DLD1 (cell line): ENCODE data around the gene LIMK1.

ENCODE experiments used
- in situ Hi-C: cut with HindIII; loops from 2 replicates; pipeline ENCODE4 v1.10.0; 2017; ENCODE audit warnings: low sequenced_read_pairs

The LIMK1 gene

GRCh38 chr7:74053589-74054186, 29.9 kb upstream of the LIMK1 start:
- in situ Hi-C loops, result no loop called here

DNA sequence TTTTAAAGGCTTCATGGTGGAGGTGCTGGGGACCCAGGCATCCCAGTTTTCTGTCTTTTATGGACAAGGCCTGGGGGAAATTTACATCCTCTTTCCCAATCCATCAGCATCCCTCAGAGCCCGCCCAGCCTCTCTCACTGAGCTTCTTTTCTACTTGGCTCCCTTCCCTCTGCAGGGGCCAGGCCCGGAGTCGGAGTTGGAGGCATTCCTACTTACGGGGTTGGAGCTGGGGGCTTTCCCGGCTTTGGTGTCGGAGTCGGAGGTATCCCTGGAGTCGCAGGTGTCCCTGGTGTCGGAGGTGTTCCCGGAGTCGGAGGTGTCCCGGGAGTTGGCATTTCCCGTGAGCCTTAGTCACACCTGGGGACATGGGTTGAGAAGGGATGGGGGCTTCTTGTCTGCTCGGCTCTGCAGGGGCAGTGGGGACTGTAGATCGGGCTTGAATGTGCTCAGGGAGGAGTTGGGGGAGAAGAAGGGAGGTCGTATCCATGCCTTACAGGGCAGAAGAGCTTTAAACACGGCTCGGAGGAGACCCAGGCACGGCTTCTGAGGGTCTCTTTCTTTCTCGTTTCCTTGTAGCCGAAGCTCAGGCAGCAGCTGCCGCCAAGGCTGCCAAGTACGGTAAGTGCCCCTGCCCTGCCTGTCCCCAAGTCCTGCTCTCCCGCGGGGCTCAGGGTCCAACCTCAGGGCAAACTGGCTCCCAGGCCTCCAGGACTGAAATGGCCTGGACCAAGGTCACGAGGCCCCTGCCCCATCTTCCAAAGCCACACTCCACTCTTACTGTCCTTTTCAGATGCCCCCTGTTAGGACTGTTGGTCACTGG, 27.3 kb upstream of the LIMK1 start:
- in situ Hi-C loops, result no loop called here

DNA sequence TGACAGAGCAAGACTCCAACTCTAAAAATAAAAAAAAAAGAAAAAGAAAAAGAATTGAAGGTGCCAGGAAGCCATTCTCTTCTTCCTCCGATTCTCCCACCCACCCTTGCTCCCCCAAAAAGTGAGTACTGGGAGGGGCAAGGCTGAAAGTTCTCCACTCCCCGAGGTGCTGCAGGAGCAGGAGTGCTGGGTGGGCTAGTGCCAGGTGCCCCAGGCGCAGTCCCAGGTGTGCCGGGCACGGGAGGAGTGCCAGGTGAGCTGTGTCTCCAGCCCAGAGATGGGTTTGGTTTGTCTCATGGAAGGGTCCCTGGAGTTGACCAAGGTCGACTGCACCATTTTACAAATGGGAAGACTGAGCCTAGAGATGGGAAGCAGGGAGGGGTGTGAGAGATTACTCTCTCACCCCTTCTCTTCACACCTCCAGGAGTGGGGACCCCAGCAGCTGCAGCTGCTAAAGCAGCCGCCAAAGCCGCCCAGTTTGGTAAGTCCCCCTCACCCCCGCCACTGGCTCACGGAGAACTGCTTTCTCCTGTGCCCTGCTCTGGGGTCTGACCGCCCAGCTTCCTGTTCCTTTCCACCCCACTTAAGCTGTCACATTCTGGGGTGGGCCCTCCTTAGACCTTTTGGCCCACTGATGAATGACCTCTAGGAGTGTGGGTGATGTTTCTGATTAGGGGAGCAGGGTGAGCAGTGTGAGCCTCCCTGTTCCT, 26.2 kb upstream of the LIMK1 start:
- in situ Hi-C loops, result no loop called here

DNA sequence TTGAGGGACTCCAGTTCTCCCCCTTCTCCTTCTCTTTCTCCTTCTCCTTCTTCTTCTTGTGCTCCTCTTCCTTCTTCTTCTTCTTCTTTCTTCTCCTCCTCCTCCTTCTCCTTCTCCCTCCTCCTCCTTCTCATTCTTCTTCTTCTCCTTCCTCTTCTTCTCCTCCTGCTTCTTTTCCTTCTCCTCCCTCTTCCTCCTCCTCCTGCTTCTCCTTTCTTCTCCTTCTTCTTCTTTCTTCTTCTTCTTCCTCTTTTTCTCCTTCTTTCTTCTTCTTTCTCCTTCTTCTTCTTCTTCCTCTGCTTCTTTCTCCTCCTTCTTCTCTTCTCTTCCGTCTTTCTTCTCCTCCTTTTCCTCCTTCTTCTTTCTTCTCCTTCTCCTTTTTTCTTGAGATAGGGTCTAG, 25.6 kb upstream of the LIMK1 start:
- in situ Hi-C loops, result no loop called here

- in situ Hi-C loops, result no loop called here
Observed at GRCh38 chr7:74058486-74058885, 25.1 kb upstream of the LIMK1 start.

DNA sequence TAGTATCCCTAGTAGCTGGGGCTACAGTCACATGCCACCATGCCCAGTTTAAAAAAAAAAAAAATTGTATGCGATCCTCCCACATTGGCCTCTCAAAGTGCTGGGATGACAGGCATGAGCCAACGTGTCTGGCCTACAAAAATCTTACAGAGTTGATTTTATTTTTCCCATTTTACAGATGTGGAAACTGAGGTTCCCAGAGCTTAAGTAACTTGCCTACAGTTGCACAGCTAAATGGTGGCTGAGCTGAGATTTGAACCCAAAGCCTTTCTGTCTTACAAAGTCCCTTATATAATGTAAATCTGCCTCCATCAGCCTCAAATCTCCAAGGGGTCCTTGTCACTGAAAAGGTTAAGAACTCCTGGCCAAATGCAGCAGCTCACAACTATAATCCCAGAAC, 24.6 kb upstream of the LIMK1 start:
- in situ Hi-C loops, result no loop called here

- in situ Hi-C loops, result loop anchor here (10.0 kb wide), 1 partner anchor 325 kb away; no protein-coding TSS in a partner anchor
Observed at GRCh38 chr7:74059681-74060588, 23.7 kb upstream of the LIMK1 start.

DNA sequence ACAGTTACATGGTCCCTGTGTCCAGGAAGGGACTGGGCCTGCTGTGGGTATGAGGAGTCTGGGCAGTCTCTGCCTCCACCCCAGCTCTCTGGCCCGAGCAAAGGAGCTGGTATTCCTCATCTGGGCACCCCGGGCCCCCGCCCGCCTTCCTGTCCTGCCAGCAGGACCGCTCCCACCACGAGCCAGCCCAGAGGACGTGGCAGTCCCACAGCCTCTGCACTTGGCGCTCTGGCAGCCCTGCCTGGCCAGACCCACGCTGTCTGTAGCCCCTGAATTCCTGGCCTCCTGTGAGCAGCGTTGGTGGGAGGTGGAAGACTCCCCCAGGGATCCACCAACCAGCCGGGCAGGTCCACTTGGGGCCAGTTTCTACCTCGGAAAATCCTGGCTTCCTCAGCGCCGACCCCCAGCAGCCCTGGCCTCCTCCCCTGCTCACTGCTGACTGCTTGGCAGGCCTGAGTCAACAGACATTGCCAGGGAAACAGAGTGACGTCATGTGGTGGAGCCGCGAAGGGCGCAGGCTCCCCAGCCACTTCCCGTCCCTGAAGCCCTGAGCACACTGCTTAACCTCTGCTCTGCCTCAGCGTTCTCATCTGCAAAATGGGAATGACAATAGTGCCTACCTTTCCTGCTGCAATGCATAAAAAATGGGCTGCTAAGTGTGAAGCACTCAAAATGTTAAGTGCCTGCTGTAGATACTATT, 21.6 kb upstream of the LIMK1 start:
- in situ Hi-C loops, result loop anchor here (10.0 kb wide), 1 partner anchor 323 kb away; no protein-coding TSS in a partner anchor

DNA sequence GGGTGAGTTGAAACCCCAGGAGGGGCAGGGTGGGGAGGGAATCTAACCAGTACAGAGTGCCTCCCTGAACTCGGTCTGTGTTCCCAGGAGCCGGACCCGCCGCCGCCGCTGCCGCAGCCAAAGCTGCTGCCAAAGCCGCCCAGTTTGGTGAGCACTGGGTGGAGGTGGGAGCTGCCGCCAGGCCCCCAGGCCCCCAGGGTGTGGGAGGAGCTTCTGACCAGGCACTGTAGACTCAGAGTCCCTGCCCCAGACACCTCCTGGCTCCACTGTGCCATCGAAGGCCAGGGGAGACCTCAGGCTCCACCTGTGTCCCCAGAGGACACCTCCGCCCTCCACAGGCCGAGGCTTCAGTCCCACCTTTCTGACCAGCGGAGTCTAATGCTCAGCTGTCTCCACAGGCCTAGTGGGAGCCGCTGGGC, 20.4 kb upstream of the LIMK1 start:
- in situ Hi-C loops, result loop anchor here (10.0 kb wide), 1 partner anchor 322 kb away; no protein-coding TSS in a partner anchor

DNA sequence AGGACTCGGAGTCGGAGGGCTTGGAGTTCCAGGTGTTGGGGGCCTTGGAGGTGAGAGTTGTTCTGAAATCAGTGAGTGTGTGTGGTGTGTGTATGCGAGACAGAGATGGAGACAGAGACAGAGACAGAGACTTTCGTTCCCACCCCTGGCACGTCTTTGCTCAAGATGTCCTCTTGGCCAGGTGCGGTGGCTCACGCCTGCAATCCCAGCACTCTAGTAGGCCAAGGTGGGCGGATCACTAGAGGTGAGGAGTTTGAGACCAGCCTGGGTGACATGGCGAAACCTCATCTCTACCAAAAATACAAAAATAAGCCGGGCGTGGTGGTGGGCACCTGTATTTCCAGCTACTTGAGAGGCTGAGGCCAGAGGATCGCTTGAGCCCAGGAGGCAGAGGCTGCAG, 20.0 kb upstream of the LIMK1 start:
- in situ Hi-C loops, result loop anchor here (10.0 kb wide), 1 partner anchor 321 kb away; no protein-coding TSS in a partner anchor

DNA sequence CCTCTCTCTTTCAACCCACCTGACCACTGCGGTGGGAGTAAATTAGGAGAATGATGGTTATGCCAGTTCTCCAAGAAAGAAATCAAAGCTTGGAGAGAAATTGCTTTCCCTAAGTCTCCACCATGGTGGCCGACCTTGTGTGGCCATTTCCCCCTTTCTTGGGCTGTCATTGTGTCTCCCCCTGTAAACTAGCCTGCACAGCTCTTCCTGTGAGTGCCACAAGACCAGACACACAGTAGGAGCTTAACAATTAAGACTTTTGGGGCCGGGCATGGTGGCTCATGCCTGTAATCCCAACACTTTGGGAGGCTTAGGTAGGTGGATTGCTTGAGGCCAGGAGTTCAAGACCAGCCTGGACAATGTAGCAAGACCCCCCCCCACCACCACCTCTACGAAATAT, 18.9 kb upstream of the LIMK1 start:
- in situ Hi-C loops, result loop anchor here (10.0 kb wide), 1 partner anchor 320 kb away; no protein-coding TSS in a partner anchor

GRCh38 chr7:74066626-74067025, 17.0 kb upstream of the LIMK1 start:
- in situ Hi-C loops, result loop anchor here (10.0 kb wide), 1 partner anchor 318 kb away; no protein-coding TSS in a partner anchor

DNA sequence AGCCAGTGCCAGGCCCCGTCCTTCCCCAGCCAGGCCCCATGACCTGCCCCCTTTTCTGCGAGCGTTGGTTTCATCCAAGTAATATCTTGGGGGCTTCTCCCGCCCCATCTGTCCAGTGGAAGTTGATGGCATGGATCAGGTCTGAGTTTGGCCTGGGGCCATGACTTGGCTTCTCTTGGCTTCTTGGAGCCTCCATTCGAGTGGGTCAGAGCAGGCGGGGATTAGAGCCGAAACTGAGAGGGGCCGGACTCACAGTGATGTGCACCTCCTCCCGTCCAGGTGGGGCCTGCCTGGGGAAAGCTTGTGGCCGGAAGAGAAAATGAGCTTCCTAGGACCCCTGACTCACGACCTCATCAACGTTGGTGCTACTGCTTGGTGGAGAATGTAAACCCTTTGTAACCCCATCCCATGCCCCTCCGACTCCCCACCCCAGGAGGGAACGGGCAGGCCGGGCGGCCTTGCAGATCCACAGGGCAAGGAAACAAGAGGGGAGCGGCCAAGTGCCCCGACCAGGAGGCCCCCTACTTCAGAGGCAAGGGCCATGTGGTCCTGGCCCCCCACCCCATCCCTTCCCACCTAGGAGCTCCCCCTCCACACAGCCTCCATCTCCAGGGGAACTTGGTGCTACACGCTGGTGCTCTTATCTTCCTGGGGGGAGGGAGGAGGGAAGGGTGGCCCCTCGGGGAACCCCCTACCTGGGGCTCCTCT, 15.1 kb upstream of the LIMK1 start:
- in situ Hi-C loops, result loop anchor here (10.0 kb wide), 1 partner anchor 316 kb away; no protein-coding TSS in a partner anchor

GRCh38 chr7:74069086-74069541, 14.5 kb upstream of the LIMK1 start:
- in situ Hi-C loops, result loop anchor here (10.0 kb wide), 1 partner anchor 316 kb away; no protein-coding TSS in a partner anchor

- in situ Hi-C loops, result loop anchor here (10.0 kb wide), 1 partner anchor 315 kb away; no protein-coding TSS in a partner anchor
Observed at GRCh38 chr7:74069790-74070618, 13.6 kb upstream of the LIMK1 start.

- in situ Hi-C loops, result no loop called here
Observed at GRCh38 chr7:74070619-74070921, 13.0 kb upstream of the LIMK1 start.

DNA sequence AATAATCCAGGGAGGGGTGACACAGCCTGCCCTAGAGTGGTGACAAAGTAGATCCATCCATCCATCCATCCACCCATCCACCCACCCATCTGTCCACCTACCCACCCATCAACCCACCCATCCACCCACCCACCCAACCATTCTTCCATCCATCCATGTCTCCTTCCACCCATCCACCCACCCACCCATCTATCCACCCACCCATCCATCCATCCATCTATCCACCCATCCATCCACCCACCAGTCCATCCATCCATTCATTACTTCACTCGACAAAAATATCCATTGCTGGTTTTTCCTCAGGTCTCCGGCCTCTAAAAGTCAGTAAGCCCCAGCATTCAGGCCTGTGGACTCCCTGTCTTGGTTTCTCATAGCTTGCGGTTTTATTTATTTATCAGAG, 12.5 kb upstream of the LIMK1 start:
- in situ Hi-C loops, result no loop called here

DNA sequence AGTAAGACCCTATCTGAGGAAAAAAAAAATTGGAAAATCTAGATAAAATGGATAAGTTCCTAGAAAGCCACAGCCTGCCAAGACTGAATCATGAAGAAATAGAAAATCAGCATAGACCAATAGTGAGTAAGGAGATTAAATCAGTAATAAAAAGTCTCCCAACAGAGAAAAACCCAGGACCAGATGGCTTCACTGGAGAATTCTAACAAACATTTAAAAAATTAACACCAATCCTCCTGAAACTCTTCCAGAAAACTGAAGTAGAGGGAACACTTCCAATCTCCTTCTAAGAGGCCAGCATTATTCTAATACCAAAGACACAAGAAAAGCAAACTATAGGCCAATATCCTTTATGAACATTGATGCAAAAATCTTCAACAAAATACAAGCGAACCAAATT, 8.8 kb upstream of the LIMK1 start:
- in situ Hi-C loops, result loop anchor here (25.0 kb wide), 1 partner anchor 113 kb away; no protein-coding TSS in a partner anchor
